Testis (tissue), 2 donors: ENCODE measurements around the gene GRIA3.

Source experiments
- CTCF ChIP-seq, 3 experiments: fragments of 450-650 bp in 2 of 3; fragments of 200-600 bp in 1 of 3; sonication (generic) in 1 of 3; IDR thresholded peaks; one replicate each; pipeline ENCODE4 v1.5.1; 2016 to 2019; ENCODE audit warnings: antibody characterized with exemption in 3 of 3, mild to moderate bottlenecking in 2 of 3, moderate library complexity in 1 of 3
- POLR2A ChIP-seq: fragments of 450-650 bp; IDR thresholded peaks from one replicate; pipeline ENCODE4 v1.6.1; 2017; ENCODE audit warnings: antibody characterized with exemption, mild to moderate bottlenecking, moderate library complexity

GRCh38 chrX:123203772-123204171 is 19.7 kb downstream of the GRIA3 start:
- TF ChIP-seq CTCF (IDR thresholded peaks at IDR 0.05) (no peak), POLR2A (no peak)
